CD4-positive, alpha-beta T cell treated with Interferon gamma for 1 hour (primary cell): ENCODE data around the gene TMC7.
"Not testable (repeated sequence)": the region's sequence is repeated elsewhere in the genome, so short reads cannot be mapped to it uniquely, and the experiment has no call there.

Source experiments
- DNase-seq: peaks from one replicate; pipeline ENCODE4 v3.0.0-alpha.2; 2020

TMC7 gene

DNA sequence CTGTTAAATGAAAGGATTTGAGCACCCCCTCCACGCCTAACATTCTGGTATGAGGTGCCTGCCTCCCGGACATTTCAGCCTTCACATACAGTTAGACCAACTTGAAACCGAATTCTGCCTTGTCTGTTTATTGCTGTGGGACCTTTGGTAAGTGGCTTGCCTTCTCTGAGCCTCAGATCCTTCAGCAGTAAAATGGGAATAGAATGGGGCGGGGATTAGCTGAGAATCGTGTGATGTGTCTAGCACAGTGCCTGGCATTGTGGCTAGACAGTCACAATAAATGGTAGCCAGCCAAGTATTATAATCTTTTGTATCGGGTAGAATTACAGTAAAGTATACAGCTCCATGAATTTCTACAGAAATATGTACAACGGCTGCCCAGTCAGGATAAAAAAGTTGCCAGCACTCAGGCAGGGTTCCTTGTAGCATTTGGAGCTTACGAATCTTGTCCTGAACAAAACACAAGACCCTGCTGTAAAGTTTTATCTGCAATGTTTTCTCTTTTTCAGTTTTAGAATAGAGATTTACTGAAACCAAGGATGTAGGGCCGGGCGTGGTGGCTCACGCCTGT is 786 bp downstream of the TMC7 start:
- DNase-seq = no peak

DNA sequence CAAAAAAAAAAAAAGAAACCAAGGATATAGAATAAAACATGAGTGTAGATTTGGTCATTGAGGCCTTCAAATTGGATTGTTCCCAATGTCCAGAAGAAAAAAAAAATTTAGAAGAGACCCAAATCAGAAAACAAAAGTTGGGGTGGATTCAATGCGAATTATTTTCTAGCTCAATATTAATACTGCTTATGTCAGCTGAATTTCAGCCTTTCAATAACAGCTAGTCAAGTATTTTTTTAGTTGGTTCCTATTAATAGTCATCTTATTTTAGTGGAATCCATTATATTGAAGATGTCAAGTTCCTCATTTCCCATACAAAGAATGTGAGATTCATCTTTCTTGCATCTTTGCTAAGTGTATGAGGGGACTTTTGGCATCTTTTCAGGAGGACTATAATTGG is 1.5 kb downstream of the TMC7 start:
- not testable (repeated sequence) for DNase-seq

DNA sequence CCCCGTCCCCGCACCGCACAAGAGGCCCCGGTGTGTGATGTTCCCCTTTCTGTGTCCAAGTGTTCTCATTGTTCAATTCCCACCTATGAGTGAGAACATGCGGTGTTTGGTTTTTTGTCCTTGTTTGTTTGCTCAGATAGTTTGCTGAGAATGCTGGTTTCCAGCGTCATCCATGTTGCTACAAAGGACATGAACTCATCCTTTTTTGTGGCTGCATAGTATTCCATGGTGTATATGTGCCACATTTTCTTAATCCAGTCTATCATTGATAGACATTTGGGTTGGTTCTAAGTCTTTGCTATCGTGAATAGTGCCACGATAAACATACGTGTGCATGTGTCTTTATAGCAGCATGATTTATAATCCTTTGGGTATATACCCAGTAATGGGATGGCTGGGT is 8.0 kb downstream of the TMC7 start:
- not testable (repeated sequence) for DNase-seq

DNA sequence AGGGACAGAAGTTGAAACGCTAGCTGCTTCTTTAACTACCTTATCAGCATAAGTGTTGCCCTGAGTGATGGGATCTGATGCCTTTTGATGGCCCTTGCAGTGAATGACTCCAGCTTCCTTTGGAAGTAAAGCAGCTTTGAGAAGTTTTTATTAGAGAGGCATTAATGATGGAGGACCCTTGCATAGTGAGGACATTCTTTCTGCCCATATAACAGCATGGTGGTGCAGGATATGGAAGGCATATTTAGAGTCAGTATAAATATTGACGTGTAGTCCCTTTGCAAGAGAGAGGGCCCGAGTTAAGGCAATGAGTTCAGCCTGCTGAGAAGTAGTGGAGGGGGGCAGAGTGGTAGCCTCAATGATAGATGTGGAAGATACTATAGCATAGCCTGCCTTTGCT is 9.8 kb downstream of the TMC7 start:
- not testable (repeated sequence) for DNase-seq

DNA sequence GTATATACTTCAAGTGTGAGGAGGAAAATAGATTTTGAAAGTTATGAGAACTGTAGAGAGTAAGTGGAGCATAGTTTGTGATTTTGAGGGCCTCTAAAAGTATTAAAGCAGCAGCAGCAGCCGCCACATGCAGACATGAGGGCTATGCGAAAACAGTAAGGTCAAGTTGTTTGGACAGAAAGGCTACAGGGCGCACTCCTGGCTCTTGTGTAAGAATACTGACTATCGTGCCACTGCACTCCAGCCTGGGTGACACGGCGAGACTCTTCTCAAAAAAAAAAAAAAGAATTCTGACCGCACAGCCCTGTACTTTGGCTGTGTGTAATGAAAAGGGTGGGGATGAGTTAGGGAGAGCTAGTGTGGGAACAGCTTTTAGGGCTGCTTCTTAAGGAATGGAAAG is 10.4 kb downstream of the TMC7 start:
- not testable (repeated sequence) for DNase-seq

DNA sequence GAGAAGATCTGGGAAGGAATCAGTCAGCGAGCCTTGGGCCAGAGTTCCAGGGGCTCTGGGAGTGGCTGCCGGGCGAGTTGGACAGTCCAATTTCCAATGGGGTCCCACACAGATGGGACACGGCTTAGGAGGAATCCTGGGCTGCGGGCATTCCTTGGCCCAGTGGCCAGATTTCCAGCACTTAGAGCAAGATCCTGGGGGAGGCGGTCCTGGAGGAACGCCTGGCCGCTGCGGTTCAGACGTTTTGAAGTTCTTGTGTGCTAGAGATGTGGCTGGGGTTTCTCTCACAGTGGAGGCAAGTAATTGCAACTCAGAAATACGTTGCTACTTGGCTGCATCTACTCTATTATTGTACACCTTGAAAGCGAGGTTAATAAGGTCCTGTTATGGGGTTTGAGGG is 11.7 kb downstream of the TMC7 start:
- DNase-seq = not testable (repeated sequence)

DNA sequence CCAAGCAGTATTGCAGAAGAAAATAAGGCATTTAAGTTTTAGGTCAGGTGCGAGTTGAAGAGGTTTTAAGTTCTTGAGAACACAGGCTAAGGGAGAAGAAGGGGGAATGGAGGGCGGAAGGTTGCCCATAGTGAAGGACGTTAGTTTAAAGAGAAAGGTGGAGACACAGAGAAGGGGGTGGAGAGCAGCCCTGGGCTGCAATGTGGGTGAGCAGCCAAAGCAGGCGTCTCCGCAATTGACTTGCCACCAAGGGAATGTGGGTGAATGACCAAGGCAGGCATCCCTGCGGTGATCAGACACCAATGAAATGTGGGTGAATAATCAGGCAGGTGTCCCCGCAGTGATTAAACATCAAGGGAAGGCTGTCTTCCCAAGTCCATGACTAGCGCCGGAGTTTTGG is 12.8 kb downstream of the TMC7 start:
- DNase-seq = not testable (repeated sequence)

DNA sequence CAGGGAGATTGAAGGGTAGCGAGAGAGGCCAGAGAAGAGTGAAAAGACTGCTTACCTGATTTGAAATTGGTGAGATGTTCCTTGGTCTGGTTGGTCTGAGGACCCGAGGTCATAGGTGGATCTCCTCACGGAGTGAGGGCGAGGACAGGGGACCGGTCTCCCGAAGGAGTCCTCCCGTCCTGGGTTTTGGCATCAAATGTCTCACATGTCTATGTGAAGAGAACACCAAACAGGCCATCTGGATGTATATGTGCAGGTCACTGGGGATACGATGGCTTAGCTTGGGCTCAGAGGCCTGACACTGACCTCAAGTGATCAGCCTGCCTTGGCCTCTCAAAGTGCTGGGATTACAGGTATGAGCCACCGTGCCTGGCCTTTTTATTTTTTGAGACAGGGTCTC is 13.3 kb downstream of the TMC7 start:
- not testable (repeated sequence) for DNase-seq

DNA sequence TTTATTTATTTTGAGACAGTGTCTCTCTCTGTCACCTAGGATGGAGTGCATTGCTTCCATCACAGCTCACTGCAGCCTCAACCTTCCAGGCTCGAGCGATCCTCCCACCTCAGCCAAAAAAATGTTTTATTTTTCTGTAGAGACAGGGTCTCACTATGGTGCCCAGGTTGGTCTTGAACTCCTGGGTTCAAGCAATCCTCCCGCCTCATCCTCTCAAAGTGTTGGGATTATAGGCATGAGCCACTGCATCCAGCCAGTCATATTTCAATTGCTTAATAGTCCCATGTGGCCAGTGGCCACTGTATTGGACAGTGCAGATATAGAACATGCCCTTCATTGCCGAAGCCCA is 15.3 kb downstream of the TMC7 start:
- DNase-seq = no peak

DNA sequence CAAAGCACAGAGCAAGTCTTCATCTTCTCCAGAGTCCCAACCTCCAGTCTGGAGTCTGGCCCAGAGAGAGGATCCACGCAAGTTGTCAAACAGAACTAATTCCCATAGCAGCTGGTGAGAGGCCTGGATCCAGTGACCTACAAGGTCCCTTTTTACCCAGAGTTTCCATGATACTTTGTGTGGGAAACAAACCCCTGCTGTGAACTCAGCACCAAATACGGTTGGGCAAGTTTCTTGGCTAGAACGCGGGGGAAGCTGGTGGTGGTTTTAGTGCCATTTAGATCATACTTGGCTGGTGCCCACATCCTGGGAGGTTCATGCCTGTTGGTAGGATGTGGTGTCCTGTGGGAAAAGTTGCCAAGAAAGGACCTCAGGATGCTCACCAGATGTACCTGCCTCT is 18.1 kb downstream of the TMC7 start:
- DNase-seq = no peak

DNA sequence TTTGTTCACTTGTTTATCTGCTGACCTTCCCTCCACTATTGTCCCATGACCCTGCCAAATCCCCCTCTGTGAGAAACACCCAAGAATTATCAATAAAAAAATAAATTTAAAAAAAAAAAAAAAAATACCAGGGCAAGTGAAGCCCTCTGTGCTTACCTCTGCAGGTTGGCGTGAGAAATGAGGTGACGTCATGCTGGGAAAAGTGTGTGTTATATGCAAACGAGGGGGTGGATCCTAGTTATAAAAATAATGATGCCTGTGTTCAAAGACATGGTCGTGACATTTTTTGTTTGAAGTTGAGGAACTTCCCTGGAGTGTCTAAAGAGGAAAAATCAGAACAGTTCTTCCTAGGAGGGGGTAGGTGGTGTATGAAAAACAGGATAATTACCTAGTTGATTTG is 20.2 kb downstream of the TMC7 start:
- no peak for DNase-seq

DNA sequence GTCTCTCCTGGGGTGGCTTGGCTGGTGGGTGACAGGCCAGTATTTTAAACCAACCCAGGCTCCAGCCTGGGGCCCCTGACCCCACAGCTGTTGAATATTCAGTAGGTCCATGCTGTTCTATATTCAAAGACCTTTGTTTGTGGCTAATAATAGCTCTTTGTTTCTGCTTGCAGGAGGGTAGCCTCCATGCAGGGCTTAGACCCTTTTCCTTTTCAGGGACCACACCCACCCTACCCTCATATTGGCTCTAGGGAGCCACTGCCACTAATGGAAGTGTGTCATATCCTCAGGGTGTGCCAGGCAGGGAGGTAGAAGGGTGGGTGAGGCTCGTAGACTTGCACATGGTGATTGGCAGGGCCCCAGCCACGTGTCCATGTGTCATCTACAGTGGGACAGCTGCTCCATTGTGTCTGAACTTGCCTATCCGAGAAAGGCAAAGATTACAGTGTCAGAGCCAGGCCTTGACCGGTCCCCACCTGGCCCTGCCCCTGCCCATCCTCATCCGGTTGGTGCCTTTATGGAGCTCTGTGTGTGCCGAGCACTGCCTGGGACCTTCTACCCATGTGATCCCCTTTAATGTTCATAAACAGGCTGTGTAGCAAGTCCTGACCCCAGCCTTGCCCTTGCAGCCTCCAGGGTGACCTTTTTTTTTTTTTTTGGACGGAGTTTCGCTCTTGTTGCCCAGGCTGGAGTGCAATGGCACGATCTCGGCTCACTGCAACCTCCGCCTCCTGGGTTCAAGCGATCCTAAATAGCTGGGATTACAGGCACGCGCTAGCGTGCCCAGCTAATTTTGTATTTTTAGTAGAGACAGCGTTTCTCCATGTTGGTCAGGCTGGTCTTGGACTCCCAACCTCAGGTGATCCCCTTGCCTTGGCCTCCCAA is 22.1 kb downstream of the TMC7 start:
- no peak for DNase-seq

DNA sequence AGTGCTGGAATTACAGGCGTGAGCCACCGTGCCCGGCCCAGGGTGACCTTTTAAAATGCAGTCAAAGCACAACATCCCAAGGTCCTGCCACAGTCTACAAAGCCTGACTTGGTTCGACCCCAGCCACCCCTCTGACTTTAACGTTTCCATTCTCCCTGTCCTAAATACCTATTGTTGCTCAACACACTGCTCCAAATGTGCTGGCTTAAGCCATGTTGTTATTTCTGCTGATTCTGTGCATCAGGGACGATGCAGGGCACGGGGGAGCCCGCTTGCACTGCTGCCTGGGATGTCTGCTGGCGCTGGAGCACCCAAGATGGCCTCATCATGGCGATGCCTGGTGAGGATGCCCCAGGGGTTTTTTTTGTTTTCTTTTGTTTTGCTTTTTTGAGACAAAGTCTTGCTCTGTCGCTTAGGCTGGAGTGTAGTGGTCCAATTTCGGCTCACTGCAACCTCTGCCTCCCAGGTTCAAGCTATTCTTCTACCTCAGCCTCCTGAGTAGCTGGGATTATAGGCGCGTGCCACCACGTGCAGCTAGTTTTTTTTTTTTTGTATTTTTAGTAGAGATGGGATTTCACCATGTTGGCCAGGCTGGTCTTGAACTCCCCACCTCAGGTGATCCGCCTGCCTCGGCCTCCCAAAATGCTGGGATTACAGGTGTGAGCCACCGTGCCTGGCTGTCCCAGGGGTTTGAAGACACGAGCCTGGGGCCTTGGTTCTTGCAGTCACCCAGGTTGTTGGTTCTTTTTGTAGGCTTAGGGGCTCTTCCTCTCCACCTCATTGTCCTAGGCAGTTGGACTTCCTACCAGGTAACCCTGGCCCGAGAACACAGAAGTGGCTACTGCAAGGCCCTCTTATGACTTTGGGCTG is 22.9 kb downstream of the TMC7 start:
- DNase-seq = no peak

DNA sequence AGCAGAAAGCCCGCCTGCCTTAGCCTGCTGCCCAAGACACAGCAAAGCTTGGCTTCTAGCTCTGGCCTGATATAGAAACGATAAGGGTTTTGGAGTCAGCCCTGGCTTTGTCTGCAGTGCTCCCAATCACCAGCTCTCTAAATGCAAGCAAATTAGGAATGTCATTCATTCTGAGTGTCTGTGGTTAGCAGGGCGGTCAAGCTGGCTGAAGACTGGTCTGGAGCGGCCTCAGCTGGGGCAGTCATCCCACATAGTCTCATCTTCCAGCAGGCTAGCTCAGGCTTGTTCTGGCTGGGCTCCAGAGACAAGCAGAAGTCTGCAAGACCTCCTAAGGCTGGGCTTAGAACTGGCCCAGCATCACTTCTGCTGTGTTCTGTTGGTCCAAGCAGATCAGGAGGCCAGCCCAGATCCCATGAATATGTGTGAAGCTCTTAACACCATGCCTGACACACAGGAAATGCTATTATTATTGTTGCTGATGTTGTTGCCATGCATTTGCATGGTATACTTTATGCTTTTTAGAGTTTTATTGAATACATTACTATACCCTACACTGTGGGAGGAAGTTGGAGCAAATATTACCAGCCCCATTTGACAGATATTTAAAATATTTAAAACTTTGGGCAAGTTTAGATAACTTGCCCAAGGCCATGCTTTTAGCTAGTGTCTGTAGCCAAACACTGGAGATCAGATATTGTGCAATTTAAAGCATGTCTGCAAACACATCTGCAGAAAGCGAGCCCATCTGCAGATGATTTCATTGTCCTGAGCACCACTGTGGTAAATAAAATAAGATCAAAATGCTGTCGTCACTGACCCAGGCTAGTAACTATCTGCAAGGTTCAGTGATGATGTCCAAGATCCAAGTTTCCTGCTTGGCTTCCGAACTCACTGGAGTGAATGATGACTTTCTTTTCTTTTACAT is 24.8 kb downstream of the TMC7 start:
- DNase-seq = no peak

DNA sequence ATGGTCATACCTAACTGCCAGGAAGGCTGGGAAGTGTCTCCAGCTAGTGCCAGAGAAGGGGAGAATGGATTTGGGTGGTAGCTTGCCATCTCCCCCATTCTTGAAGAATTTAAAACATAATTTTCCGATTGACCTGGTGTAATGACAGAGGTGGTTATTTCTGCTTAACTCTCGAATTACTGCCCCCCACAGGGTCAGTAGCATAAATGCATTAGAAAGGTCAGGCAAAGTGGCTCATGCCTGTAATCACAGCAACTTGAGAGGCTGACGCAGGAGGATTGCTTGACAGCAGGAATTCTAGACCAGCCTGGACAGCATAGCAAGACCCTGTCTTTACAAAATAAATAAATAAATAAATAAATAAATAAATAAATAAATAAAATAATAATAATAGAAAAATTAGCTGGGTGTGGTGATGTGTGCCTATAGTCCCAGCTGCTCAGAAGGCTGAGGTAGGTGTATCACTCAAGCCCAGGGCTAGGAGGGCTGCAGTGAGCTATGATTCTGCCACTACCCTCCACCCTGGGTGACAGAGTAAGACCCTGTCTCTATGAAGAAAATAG is 27.5 kb downstream of the TMC7 start:
- DNase-seq = no peak

DNA sequence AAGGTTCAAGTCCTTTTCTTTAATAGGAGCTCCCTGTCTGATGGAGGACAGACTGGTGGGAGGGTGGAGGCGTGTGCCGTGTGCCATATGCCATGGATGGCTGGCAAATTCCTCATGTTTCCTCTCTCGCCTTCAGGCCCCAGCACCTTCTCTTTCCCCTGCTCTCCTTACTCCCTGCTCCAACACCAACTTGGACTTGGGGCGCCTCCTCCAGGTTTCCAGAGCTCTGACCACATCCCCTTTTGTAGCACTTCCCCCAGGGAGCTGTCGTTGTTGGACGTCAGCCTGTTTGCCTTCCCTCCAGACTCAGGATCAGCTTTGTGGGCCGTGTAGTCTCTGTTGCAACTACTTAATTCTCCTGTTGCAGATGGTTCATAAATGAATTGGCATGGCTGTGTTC is 30.7 kb downstream of the TMC7 start:
- DNase-seq = no peak

DNA sequence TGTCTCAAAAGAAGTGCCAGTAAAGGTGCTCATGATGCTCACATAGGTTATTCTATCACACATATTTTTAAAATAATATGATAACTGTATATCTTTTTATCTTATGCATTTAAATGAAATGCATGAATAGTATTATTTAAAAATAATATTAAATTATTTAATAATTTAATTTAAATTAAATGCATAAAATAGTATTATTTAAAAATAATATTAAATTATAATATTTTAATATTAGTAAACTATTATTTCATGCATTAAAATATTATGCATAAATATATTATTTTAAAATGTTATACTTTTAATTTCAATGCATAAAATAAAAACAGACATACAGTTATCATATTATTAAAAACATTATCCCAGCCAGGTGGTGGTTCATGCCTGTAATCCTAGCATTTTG is 33.4 kb downstream of the TMC7 start:
- no peak for DNase-seq

DNA sequence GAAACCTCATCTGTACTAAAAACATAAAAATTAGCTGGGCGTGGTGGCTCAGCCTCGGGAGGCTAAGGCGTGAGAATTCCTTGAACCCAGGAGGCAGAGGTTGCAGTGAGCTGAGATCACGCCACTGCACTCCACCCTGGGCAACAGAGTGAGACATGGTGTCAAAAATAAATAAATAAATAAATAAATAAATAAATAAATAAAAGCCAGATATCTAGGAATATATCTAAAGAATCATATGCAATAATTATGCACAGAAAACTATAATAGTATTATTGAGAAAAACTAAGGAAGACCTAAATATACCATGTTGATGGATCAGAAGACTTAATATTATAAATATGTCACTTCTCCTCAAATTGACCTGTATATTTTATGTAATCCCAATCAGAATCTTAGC is 37.0 kb downstream of the TMC7 start:
- DNase-seq = no peak

DNA sequence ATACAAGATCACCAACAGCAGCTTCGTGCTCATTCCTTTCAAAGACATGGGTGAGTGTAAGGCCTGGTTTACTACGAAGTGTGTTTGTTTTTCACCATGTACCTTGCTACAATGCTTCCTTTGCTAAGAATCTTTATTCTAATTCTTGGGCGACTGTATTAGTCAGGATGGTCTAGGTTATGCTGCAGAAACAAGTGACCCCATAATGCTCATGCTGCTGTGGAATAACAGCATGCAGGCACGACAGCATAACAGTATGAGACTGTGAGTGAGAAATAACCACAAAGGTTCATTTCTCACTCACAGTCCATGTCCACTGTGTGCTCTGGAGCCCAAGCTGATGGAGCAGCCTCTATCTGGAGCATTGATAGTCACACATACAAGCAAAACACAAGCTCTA is 38.0 kb downstream of the TMC7 start:
- no peak for DNase-seq

DNA sequence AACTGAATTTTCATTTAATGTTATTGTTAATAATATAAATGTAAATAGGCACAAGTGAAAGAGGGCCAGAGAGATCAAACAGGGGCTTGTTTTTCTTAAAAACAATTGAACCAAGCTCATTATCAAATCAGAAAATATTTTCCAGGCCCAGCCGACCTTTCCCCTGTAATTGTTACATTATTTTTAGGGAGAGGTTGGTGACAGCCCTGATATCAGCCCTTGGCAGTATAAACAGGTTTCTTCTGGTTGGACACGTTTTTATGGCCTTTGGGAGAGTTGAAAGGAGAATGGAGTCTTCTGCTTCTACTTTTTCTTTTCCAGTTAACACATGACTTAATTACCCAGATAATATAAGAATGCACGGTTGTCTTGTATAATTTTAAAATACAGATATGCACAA is 43.7 kb downstream of the TMC7 start:
- no peak for DNase-seq

DNA sequence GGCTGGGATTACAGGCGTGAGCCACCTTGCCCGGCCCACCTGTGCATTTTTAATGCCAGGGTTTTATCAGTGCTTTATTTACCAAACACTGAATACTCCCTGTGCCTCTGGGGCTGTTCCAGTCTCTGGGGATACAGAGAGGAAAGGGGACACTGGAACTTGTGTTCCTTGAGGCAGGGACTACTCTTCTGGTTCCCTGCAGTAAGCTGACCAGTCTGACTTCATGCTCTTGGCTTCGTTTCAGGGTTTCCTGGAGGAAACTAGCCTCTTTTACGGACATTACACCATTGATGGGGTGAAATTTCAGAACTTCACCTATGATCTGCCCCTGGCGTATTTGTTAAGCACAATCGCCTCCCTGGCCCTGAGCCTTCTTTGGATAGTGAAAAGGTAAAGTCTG is 46.2 kb downstream of the TMC7 start:
- DNase-seq = no peak

DNA sequence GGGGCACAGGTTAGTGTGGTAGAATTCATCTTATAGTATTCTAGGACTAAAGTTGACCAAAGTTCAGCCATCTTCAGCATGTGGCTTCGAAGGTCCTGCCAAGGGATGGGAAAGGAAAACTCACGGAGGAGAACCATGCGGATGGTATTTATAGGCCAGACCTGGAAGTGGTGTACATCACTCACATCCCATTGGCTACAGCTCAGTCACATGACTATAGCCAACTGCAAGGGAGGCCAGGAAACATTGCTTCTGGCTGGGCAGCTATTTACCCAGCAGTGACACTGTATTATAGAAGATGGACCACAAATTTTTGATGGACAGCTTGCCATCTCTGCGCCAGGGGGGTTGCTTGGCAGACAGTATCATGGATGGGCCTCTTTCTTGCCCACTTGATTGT is 48.0 kb downstream of the TMC7 start:
- no peak for DNase-seq
